HG02588 (cell line): ENCODE data around the gene HADHB.
"Not testable (repeated sequence)": the region's sequence is repeated elsewhere in the genome, so short reads cannot be mapped to it uniquely, and the experiment has no call there.

Experiments
- ATAC-seq: cut with Tn5 transposase; IDR thresholded peaks from one replicate; pipeline ENCODE4 v1.9.1; 2021; ENCODE audit warnings: mild to moderate bottlenecking, moderate library complexity; ENCODE audit not compliant: unreplicated experiment

The HADHB gene

GRCh38 chr2:26243470-26244308 lies 1.1 kb upstream of the HADHB start:
- ATAC-seq: no peak

DNA sequence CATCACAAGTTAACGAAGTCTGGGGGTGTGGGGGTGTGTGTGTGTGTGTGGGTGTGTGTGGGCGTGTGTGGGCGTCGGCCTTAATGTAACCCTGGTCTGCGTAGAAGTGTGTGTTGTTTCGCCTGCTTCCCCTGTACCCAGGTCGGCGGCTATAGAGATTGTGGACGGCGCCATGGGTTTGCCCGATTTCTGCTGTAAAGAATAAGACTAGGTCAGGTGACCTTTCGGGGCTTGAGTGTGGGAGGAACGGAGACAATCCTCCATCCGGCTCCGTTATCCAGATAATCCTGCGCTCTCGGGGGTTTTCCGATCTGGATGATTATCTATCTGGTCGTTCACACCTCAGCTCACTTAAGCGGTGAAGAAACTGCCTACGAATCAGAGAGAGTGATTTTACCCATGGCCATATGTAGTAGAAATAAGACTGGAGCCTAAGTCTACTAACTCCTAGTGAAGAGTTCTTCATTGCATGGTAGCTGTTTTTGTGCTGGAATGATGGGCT lies 543 bp downstream of the HADHB start:
- ATAC-seq: peak; percentile 6

DNA sequence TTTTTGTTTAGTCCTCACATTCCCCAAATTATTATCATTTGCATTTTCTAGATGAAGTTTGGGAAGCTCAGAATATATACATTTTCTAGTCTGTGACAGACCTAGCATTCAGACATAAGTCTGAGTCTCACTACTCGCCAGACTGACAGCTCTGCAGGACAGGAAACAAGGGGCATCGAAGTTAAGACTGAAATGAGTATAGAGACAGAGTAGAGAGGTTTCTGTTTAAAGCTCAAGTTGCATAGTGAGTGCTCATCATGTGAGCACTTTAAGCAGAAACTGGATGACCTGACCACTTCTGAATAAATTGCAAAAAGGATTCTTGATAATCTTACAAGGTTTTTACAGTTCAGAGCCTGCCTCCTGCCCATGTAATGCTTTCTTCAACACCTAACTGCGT lies 1.1 kb downstream of the HADHB start:
- ATAC-seq: peak; percentile 41

DNA sequence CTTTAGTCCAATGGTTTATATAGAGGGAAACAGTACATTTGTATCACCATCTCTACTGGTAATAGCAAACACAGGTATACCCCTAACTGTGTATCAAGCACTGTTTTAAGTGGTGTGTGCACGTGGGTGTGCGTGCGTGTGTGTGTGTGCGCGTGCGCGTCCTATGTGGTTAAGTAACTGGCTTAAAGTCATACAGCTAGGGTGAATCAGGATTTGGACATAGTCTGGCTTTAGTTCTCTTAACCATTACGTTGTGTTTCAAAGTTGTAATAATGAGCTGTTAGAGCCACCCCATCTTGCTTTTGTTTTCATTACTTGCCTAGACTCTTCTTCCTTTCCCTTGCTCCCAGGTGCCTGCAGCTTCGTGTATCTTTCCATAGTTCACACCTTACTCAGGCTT lies 2.1 kb downstream of the HADHB start:
- ATAC-seq: no peak

DNA sequence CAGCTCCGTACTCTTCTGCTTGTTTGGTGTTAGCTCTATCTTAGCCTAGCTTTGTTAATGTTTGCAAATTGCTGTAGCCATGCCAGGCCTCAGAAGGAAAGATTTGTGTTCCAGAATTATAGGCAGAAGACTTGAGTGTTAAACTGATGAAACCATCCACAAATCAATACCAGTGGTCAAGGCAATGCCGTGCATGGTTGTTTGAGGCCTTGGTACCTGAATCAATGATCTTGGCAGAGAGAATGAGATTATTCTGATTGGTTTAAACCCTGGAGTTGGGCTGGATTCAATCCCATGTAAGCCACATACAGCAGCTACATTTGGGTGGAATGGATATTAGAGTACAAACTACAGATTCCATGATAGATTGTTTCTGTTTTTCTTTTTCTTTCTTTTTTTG lies 4.9 kb downstream of the HADHB start:
- ATAC-seq: no peak

DNA sequence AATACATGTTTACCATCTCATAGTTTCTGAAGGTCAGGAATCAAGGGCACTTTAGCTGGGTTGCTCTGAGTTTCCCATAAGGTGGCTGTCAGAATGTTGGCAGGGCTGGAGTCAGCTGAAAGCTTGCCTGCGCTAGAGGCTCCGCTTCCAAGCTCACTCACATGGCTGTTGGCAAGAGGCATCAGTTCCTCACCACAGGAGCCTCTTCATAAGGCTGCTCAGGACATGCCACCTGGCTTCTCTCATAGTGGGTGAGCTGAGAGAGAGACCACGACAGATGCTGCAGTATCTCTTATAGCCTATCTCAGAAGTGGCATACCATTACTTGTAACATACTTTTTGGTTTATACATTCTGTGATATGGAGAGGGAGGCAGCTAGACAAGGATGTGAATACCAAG lies 7.2 kb downstream of the HADHB start:
- ATAC-seq: no peak

DNA sequence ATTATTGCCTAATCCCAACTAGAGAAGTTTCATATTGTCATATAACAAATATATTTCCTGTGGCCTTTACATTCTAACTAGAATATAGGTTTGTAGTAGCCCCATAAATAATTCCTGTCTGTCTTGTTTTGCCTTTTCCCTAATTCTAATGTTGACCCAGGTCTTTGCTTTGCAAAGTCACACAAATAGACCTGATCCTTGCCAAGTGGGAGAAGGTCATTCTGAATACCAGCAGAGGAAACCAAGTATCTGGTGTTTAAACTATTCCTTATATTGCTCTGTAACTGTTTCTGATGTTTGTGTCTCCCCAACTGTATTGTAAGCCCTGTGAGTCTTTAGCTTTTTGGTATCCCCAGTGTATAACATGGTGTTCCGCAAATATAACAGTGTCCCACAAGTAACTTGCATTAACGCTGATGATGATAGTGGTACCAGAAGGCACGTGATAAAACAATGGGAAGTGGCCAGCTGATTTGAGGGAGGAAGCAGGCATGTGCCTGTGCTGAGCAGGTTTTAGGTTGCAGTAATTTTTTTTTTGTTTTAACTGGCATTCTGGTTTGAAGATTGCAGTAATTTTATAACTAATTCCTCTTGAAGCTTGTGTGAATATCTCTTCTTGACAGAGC lies 11.1 kb downstream of the HADHB start:
- ATAC-seq: no peak

GRCh38 chr2:26258836-26259235 lies 14.1 kb downstream of the HADHB start:
- ATAC-seq: not testable (repeated sequence)

DNA sequence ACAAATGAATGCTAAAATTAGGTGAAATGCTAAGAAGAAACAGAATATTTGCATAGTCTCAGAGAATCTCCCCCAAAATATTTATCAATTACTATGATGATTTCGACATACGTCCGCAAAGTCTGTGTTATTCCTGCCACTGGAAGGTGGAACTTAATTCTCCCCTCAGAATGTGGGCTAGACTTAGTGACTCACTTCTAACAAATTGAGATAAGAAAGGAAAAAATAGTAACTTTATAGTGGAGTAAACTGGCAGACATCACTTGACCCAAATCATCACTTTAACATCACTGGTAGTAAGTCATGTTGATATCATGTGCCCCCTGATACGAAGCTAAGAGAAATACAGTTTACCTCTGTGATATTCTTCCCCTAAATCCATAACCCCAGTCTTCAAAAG lies 23.5 kb downstream of the HADHB start:
- no peak for ATAC-seq

- ATAC-seq: not testable (repeated sequence)
These were observed 24.1 kb downstream of the HADHB start for GRCh38 chr2:26268670-26269385.

GRCh38 chr2:26269571-26270158 lies 24.9 kb downstream of the HADHB start:
- no peak for ATAC-seq

DNA sequence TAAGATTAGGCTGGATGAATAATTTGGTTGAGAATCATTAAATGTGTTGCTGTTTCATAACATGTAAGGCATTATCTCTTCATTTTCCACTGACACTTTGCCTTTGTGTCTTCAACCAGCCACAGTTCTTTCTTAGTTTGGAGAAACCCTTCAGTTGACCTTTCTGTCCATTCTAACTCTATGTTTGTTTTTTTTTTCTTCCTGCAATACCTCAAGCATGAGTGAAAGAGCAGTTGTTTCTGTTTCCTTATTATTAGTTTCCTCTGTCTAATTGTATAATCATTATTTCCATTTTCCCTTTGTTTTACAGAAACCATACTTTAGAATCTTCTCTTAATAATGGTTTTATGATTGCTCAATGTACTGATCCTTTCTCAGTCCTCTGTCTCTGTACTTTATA lies 25.6 kb downstream of the HADHB start:
- ATAC-seq: no peak

- ATAC-seq: no peak
These were observed 28.8 kb downstream of the HADHB start for GRCh38 chr2:26273501-26273900.

DNA sequence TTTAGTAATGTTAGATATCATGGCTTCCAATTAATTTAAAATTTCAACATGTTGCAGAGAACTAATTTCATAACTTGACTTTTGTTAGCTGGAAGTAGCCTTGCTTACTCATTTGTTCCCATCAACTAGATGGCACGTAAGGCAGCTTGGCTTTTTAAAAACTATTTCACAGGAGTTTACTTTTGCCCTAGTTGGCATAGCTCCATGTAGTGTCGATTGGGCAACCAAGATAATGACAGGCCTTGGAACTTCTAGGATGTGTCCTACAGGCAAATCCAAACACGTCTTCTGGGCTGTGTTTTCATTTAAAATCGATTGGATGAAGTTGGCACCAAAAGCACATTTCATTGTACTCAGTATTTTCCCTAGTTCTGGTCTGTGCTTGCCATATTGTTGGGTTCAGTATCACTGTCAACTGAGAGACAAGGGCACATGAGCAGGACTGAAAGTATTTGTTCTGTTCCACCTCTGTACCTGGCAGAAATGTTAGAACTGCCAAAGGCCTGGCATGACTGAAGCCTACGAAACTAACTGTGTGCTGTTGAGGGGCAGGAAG lies 29.4 kb downstream of the HADHB start:
- no peak for ATAC-seq

DNA sequence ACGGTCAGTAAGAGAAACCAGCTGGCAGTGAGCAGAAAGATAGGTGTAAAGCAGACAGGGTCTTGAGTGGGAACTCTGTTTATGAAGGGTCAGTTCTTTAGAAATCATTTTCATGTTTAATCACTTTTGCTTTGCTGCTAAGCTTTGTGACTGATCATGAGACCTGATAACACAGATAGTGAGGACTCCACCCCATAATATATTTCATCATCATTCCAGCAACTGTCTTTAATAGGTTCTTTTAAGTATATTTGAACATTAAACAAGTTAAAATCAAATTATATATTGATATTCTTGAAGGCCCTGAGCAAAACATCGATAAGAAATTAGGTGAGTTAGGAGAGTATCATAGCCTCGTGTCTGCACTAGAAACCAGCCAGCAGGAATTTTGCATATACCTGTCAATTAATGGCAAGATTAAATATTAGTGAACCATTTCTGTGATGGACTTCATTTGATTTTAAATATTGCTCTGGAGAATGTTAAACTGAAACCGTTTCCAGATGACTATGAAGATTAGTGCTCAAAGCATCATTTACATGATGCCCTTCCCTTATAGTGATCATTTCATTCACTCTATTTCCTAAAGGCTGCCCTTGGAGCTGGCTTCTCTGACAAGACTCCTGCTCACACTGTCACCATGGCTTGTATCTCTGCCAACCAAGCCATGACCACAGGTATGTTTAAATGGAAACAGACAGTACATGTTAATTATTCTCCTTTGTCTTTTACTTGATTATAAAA lies 31.9 kb downstream of the HADHB start:
- ATAC-seq: no peak

DNA sequence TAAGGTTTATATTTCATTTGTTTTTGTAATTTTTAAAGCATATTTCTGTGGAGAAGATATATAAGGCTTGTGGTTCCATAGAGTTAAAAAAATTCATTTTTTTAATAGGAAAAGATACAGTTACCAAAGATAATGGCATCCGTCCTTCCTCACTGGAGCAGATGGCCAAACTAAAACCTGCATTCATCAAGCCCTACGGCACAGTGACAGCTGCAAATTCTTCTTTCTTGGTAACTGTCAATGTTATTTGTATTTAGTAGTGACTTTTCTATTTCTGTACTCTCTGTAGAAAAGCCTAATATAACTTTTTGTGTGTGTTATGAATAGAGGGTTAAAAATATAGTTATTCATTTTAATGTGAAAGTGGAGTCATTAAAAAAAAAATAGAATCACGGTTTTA lies 35.1 kb downstream of the HADHB start:
- ATAC-seq: no peak

- no peak for ATAC-seq
These were observed 36.5 kb downstream of the HADHB start for GRCh38 chr2:26281226-26281625.

- no peak for ATAC-seq
These were observed 38.9 kb downstream of the HADHB start for GRCh38 chr2:26283606-26284005.

DNA sequence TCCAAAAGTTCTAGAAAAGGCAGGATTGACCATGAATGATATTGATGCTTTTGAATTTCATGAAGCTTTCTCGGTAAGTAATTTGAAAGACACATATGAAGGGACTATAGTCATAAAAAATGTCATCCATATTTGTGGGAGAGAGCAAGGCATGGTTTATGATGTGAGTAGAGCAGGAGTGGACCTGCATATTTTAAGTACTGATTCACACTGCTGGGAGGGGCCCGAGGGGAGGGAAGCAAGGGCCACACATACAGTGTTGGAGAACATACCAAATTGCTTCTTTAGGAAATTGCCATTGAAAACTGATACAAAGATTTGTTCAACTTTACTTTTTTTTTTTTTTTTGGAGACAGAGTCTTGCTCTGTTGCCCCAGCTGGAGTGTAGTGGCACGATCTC lies 39.4 kb downstream of the HADHB start:
- no peak for ATAC-seq

- no peak for ATAC-seq
These were observed 41.2 kb downstream of the HADHB start for GRCh38 chr2:26285931-26286330.
